GM19328 (cell line): ENCODE results near the gene OXT.

Experiments
- ATAC-seq: cut with Tn5 transposase; IDR thresholded peaks from one replicate; pipeline ENCODE4 v1.9.1; 2021; ENCODE audit warnings: mild to moderate bottlenecking, moderate library complexity; ENCODE audit not compliant: unreplicated experiment

Gene OXT

GRCh38 chr20:3084283-3084985, 13.0 kb downstream of the OXT start, which contains the start of gene AVP:
TSS of gene AVP (minus strand) at chr20:3084724. CDS start at chr20:3084674, 50 bp downstream.
- ATAC-seq: no peak

DNA sequence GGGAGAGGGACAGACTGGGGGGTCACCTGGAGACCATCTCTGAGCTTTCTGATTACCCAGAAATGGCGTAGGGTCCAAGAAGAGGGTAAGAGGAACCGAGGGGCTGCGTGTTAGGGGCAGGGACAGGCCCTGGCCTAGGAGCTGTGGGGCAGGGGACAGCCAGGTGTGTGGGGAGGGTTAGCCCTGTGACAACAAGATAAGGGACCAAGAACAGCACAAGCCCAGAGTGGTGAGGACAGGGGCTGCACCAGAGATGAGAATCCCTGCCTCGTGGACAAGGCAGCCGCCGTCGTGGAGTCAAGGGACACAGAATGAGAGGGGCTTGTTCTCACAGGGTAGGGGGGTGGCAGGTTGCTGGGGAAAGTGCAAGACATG, 13.6 kb downstream of the OXT start:
- no peak for ATAC-seq

DNA sequence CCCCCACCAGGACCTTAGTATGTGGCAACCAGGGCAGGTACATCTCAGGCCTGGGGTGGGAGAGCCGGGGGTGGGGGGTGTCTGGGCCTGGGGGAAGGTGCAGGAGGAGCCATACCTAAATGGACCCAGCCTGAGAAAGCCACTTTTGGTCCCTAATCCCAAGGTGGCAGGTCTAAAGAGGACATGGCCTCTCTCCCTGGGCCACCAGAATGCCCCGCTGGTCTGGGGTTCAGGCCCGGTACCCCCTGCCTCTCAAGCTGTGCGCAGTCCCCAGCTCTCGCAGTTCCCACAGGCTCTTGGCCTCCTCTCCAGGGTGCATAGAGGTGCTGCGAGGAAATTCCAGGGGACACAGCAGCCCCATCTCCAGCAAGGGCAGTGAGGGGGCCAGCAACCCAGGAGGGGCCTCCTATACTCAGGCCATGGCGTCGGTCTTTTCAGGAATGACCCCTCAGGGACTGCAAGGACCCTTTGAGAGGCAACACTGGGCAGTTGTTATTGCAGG, 14.2 kb downstream of the OXT start:
- no peak for ATAC-seq

DNA sequence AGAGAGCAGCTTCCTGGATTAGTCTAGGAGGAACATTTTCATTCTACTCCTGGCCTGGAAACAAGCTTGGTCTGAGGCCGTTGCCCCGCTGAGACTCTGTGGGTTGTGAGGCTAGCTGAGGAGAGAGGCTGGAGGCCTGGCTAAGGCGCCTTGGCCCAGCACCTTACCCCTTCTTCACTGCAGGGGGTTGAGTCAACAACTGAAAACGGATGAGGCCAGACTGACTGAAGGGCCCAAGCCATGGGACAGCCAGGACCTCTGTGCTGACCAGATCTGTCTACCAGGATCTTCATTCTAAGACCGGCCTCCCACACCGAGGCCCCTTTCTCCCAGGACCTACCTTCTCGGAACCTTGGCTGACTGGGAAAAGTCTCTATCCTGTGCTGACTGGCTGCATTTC, 16.6 kb downstream of the OXT start:
- no peak for ATAC-seq

- no peak for ATAC-seq
Observed at GRCh38 chr20:3090565-3090964, 19.1 kb downstream of the OXT start.

DNA sequence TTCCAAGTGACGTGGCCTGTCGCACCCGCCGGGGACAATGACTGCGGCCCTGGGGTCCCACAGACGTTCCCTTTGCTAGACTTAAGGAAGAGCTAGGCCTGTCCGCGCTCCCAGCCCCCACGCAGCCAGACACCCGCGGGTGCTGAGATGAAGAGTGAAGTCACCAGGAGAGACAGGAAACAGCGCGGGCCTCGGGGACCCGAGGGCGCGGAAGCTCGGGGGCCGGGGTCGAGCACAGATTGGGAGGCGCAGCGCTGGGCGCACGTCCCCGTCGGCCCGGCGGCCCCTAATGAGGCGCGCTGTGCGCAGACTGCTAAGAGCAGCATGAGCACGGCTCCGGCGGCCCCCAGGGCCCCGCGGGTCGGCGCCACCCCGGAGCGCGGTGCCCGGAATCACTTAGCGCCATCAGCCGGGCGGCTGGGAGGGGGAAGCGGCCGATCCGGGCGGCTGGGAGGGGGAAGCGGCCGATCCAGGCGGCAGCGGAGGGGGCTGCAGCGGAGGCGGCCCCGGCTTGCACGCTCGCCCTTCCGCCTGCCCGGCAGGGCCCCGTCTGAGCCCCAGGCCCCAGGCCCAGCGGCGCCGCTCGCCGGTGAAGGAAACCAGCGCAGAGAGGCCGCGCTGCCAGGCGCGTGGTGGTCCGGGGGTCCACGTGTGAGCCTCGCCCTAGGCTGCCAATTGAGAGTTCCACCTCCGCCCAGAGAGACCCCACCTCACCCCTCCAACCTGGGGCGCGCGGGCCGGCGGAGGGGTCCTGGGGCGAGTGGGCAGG, 21.4 kb downstream of the OXT start:
- no peak for ATAC-seq

DNA sequence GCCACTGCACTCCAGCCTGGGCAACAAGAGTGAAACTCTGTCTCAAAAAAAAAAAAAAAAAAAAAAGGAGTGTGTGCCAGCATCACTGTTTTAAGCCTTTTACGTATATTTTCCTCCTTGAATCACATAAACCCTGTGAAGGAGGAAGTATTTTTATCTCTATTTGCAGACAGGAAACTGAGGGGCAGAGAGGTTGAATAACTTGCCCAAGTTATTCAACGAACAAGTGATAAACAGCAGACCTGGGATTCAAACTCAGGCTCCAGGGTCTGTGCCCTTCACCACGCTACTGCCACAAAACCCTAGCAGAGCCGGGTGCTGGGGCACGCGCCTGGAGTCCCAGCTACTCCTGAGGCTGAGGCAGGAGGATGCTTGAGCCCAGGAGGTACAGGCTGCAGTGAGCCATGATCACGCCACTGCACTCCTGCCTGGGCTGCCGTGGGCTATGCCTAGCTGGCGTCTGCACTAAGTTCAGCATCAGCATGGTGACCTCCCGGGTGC, 22.5 kb downstream of the OXT start:
- no peak for ATAC-seq

- ATAC-seq: no peak
Observed at GRCh38 chr20:3094848-3095629, 23.6 kb downstream of the OXT start.

DNA sequence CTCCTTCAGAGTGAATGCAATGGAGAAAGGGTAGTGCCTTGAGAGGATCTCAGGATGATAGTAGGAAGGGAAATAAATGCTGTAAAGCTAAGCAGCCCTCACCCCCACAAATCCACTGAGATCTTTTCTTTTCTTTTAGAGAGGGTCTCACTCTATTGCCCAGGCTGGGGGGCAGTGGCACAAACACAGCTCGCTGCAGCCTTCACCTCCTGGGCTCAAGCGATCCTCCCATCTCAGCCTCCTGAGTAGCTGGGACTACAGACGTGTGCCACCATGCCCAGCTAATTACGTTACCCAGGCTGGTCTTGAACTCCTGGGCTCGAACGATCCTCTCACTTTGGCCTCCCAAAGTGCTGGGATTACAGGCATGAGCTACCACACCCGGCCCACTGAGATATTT, 29.1 kb downstream of the OXT start:
- no peak for ATAC-seq

DNA sequence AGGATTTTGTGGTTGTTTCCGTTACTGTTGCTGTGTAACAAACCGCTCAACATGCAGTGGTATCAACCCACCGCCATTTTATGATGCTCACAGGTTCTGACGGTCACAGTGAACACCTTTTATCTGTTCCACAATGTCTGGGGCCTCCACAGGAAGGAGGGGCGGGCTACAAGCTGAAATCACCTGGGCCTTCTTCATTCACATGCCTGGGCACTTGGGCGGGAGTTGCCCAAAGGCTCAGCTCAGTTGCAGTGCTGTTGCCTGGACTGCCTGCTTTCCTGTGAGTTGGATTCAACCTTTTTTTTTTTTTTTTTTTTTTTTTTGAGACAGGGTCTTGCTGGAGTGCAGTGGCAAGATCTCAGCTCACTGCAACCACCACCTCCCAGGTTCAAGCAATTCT, 29.8 kb downstream of the OXT start:
- ATAC-seq: no peak

GRCh38 chr20:3101737-3102574, 30.5 kb downstream of the OXT start:
- ATAC-seq: no peak

- no peak for ATAC-seq
Observed at GRCh38 chr20:3102575-3103368, 31.4 kb downstream of the OXT start.

DNA sequence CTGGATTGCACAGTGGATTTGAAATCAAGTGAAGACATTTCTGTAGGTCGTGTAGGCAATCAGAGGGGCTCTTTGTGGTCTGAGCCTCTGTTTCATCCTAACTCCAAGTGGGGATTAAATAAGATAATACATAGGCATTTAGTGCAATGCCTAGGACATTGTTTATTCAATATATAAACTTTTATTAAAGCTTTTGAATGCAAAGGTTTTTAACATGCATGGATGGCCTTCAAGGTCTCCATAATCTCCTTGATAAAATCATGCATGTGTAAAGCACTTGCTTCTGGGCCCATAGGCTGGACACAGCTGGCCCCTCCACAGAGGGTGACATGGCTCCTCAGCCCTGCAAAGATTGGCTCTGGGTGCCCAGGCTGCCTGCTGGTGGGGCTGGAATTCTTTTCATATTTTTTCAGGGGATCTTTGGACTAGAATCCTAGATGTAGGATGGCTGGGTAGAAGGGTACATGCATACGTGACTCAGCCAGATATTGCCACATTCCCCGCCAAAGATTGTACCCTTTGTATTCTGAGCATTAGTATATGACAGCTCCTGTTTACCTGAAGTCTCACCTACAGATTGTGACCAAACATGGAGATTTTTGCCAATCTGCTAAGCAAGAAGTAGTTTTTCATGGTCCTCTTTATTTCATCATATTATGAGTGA, 32.1 kb downstream of the OXT start:
- ATAC-seq: no peak

- ATAC-seq: no peak
Observed at GRCh38 chr20:3105256-3106137, 34.1 kb downstream of the OXT start.

DNA sequence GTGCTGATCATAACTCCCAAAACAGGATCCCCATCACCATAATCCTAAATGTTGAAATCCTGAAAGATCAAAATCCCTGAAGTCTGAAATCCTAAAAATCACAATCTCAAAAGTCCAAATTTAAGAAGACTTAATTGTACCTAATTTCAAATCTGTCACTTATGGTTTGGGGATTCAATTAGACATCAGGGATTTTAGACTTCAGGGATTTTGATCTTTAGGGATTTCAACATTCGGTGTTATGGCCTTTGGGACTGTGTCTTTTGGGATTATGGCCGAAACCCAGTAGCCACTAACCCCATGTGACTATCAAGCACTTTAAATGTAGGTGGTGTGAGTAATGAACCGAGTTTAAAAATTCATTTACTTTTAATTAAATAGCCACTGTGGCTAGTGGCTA, 34.8 kb downstream of the OXT start:
- no peak for ATAC-seq

DNA sequence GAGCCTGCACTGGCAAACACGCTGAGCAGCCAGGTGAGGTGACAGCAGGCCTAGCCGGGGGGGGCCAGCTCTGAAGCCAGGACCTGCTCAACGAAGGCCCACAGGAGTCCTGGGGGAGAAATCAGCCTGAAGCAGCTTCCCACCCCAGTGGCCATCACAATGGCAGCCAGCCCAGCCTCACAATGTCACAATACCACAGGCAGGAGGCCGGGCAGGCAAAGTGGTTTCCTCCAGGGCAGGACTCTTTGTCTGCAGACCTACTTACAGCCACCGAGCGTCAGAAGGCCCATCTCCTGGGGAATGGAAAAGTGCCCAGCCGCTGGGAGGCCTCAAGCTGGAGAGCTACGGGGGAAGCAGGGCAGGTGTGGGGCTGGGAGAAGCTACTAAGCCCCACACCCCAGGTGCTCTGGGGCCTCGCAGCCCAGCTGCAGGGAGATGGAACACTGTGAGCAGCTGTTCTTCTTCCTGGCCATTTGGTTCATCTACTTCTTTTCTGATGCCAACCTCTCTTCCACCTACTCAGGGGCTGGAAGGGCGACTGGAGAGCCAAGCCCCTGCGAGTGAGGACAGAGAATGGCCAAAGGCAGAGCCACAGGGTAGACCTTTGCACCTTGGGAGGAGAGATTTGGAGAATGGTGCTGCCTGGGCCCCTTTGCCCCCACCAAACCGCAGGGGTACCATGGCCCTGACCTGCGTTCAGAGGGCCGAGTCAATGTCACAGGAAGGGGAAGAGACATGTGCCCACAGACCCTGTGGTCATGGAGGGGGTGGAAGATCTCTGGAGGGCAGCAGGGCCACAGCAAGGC, 35.4 kb downstream of the OXT start:
- ATAC-seq: no peak

DNA sequence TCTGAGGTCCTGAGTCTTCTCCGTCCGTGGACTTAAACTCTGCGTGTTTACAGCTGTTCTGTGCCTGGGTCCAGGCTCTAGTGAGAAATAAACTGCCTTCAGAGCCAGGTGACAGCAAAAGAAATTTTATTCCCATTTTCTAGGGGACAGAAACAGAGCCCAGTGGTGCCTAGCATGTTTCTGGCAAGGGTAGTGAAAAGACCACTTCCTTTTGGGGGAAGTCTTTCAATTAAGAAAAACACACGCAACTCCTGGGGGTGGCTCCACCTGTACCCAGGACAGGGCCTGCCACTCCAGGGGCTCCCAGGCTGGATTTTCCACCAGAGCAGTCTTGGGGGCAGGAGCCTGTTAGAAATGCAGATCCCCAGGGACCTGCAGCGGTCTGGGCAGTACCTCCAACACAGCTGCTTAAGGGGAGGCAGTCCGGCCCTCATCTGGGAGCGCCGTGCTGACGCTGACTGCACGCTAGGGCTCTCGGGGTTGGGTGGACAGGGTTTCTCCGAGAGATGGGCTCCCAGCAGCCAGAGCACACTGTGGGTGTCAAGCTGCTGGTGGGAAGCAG, 36.1 kb downstream of the OXT start:
- ATAC-seq: no peak
